HEK293T (cell line): Measurements from ENCODE around the gene KRT6B.
"Not testable (repeated sequence)": the region's sequence is repeated elsewhere in the genome, so short reads cannot be mapped to it uniquely, and the experiment has no call there.

ENCODE experiments used
- CTCF ChIA-PET: fragments of 350-600 bp; formaldehyde crosslinking; extraction: SDS; loops from one replicate; lab custom pipeline; 2021; ENCODE audit warnings: antibody characterized with exemption, inconsistent platforms; lab: Yijun Ruan, JAX
- POLR2A ChIA-PET: fragments of 350-600 bp; formaldehyde crosslinking; extraction: SDS; loops from one replicate; lab custom pipeline; 2020; ENCODE audit warnings: antibody characterized with exemption, inconsistent platforms; lab: Yijun Ruan, JAX
- DNase-seq: peaks from one replicate; pipeline ENCODE4 v3.0.0; 2012; ENCODE audit warnings: mixed read lengths; ENCODE audit errors: extremely low spot score
- ARNT ChIP-seq: fragments of 450-650 bp; IDR thresholded peaks from 2 replicates; pipeline ENCODE4 v1.6.1; 2017; ENCODE audit warnings: mild to moderate bottlenecking
- BHLHE40 ChIP-seq: fragments of 450-650 bp; IDR thresholded peaks from 2 replicates; pipeline ENCODE4 v1.6.1; 2016; ENCODE audit warnings: mild to moderate bottlenecking, moderate library complexity, borderline replicate concordance
- CTBP1 ChIP-seq: fragments of 450-650 bp; IDR thresholded peaks from 2 replicates; pipeline ENCODE4 v1.6.1; 2016; ENCODE audit warnings: borderline replicate concordance
- ELF4 ChIP-seq: fragments of 450-650 bp; IDR thresholded peaks from 2 replicates; pipeline ENCODE4 v1.6.1; 2017; ENCODE audit warnings: antibody characterized with exemption
- FOXA1 ChIP-seq: fragments of 450-650 bp; IDR thresholded peaks from 2 replicates; pipeline ENCODE4 v1.6.1; 2016; ENCODE audit warnings: mild to moderate bottlenecking
- FOXK2 ChIP-seq: fragments of 450-650 bp; IDR thresholded peaks from 2 replicates; pipeline ENCODE4 v1.6.1; 2016; ENCODE audit warnings: mild to moderate bottlenecking
- FOXM1 ChIP-seq: fragments of 450-650 bp; IDR thresholded peaks from 2 replicates; pipeline ENCODE4 v1.6.1; 2017; ENCODE audit warnings: mild to moderate bottlenecking, borderline replicate concordance
- HDGF ChIP-seq: fragments of 450-650 bp; IDR thresholded peaks from 2 replicates; pipeline ENCODE4 v1.6.1; 2017; ENCODE audit warnings: antibody characterized with exemption, borderline replicate concordance
- L3MBTL2 ChIP-seq: fragments of 450-650 bp; conservative IDR thresholded peaks from 2 replicates; pipeline ENCODE4 v1.6.1; 2016; ENCODE audit warnings: mild to moderate bottlenecking
- LEF1 ChIP-seq: fragments of 450-650 bp; IDR thresholded peaks from 2 replicates; pipeline ENCODE4 v1.6.1; 2017; ENCODE audit warnings: mild to moderate bottlenecking, borderline replicate concordance
- NFRKB ChIP-seq: fragments of 450-650 bp; IDR thresholded peaks from 2 replicates; pipeline ENCODE4 v1.6.1; 2016; ENCODE audit warnings: mild to moderate bottlenecking, moderate library complexity
- SP1 ChIP-seq: fragments of 450-650 bp; IDR thresholded peaks from 2 replicates; pipeline ENCODE4 v1.6.1; 2017
- SUZ12 ChIP-seq: fragments of 450-650 bp; IDR thresholded peaks from 2 replicates; pipeline ENCODE4 v1.6.1; 2016; ENCODE audit warnings: mild to moderate bottlenecking
- TARDBP ChIP-seq: fragments of 450-650 bp; IDR thresholded peaks from 2 replicates; pipeline ENCODE4 v1.6.1; 2016
- ZNF384 ChIP-seq: fragments of 450-650 bp; IDR thresholded peaks from 2 replicates; pipeline ENCODE4 v1.6.1; 2016
- TF ChIP-seq, protein P1 (sequence below): fragments of 450-650 bp; IDR thresholded peaks from 2 replicates; pipeline ENCODE4 v1.6.1; 2016

KRT6B gene

GRCh38 chr12:52461693-52462092 is 9.7 kb upstream of the KRT6B start:
- TF ChIP-seq L3MBTL2, result no peak
- no peak for TF ChIP-seq ZNF384
- TF ChIP-seq FOXK2, result no peak
- TF ChIP-seq LEF1, result no peak
- no peak for TF ChIP-seq SP1
- no peak for TF ChIP-seq NFRKB
- TF ChIP-seq, protein P1, sequence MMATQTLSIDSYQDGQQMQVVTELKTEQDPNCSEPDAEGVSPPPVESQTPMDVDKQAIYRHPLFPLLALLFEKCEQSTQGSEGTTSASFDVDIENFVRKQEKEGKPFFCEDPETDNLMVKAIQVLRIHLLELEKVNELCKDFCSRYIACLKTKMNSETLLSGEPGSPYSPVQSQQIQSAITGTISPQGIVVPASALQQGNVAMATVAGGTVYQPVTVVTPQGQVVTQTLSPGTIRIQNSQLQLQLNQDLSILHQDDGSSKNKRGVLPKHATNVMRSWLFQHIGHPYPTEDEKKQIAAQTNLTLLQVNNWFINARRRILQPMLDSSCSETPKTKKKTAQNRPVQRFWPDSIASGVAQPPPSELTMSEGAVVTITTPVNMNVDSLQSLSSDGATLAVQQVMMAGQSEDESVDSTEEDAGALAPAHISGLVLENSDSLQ, result no peak
- no peak for TF ChIP-seq CTBP1
- no peak for TF ChIP-seq ELF4
- no peak for TF ChIP-seq FOXA1
- TF ChIP-seq TARDBP, result no peak
- TF ChIP-seq FOXM1, result no peak
- no peak for TF ChIP-seq SUZ12
- no peak for TF ChIP-seq ARNT
- TF ChIP-seq HDGF, result no peak
- TF ChIP-seq BHLHE40, result no peak
- POLR2A ChIA-PET, result no interaction called here
- CTCF ChIA-PET, result no interaction called here
- DNase-seq, result no peak

- ChIA-PET CTCF (interaction anchor here (0.6 kb wide), 1 partner anchor 100 kb away, joined by 3 read pairs; no protein-coding TSS in a partner anchor), POLR2A (no interaction called here)
- DNase-seq, result no peak
- TF ChIP-seq HDGF (no peak), TARDBP (no peak), BHLHE40 (no peak), FOXK2 (no peak), SUZ12 (no peak), FOXM1 (no peak), CTBP1 (no peak), SP1 (no peak), ARNT (no peak), ELF4 (no peak), NFRKB (no peak), L3MBTL2 (no peak), ZNF384 (no peak), FOXA1 (no peak), LEF1 (no peak)
- TF ChIP-seq, protein P1, result no peak
Observed at GRCh38 chr12:52458861-52459260, 6.9 kb upstream of the KRT6B start.

DNA sequence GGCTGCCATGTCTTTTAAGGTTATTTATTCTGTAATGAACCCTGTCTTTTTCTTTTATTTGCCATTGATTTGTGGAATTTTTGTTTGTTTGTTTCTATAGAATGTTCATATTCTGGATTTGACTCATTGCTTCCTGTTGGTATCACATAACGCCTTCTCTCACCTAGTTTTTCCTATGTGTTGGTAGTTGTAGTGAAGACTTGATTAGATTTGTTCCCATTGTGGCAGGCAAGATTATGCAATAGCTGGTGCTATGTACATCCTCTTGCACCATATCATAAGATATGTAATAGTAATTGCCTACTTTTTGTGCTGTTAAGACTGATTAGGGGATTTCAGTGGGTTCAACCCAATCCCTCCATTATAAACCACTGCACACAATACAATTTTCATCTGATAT is 3.9 kb upstream of the KRT6B start:
- ChIA-PET CTCF (no interaction called here), POLR2A (no interaction called here)
- TF ChIP-seq LEF1 (no peak), SP1 (no peak), FOXK2 (no peak), NFRKB (no peak), BHLHE40 (no peak), ELF4 (no peak), TARDBP (no peak), ZNF384 (no peak), L3MBTL2 (no peak), FOXA1 (no peak), ARNT (no peak), CTBP1 (no peak), SUZ12 (no peak)
- TF ChIP-seq, protein P1, result no peak
- no peak for DNase-seq

DNA sequence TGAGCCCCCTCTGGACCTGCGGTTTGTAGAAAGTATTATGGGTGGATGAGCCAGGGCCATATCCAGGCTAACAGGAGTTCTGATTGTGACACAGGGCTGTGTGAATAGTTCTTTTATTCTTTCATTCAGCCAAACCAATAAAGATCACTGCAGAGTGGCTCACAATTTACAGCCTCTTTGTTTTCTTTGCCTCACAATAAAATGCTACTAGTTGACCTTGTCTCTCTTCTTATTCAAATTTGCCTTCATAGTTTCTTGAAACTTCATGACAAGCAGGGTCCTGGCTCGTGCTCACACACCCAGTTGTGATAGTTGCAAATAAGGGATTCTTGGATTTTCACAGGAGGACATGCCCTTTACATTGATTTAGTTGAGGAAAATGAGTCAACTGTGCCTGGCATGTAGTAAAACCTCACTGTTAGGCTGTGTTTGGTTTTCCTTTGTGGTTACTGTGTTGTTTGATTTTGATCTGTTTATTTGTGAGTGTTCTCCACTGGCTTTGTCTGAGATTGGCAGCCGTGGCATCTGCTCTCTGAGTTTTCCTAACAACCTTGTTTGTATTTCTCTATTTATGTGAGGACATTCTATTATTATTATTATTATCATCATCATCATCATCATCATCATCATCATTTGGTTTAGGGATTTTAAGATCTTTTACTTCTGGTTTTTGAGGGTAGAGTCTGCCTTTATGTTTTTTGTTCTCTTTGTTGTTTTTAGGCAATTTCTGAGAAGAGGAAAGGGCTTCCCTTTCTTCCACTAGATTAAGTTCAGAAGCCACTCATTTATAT is 2.7 kb upstream of the KRT6B start:
- ChIA-PET POLR2A (no interaction called here), CTCF (no interaction called here)
- DNase-seq, result no peak
- TF ChIP-seq NFRKB (no peak), CTBP1 (no peak), SUZ12 (no peak), ARNT (no peak), HDGF (no peak), SP1 (no peak), BHLHE40 (no peak), LEF1 (no peak), FOXK2 (no peak), FOXA1 (no peak), TARDBP (no peak), ELF4 (no peak), FOXM1 (no peak), ZNF384 (no peak), L3MBTL2 (no peak)
- TF ChIP-seq, protein P1, result no peak

- ChIA-PET CTCF (no interaction called here), POLR2A (no interaction called here)
- DNase-seq, result no peak
- TF ChIP-seq, protein P1, result no peak
- TF ChIP-seq BHLHE40 (no peak), SP1 (no peak), ZNF384 (no peak), LEF1 (no peak), FOXK2 (no peak), TARDBP (no peak), NFRKB (no peak), CTBP1 (no peak), ARNT (no peak), FOXM1 (no peak), SUZ12 (no peak), FOXA1 (no peak), ELF4 (no peak), HDGF (no peak), L3MBTL2 (no peak)
Observed at GRCh38 chr12:52448228-52448627, 3.7 kb downstream of the KRT6B start.

DNA sequence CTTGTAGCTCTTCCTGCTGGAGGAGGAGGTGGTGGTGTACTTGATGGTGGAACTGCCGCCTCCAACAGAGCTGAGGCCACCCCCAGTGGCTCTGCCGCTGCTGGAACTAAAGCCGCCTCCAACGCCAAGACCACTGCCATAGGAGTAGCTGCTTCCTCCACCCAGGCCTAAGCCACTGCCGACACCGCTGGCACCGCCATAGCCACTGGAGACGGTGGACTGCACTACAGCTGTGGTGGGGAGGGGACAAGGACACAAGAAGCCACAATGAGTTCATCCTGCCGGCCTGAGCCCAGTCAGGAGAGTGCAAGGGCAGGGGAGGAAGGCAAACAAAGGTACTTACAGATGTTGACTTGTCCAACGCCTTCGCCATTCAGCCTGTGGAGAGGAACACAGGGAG is 4.8 kb downstream of the KRT6B start:
- CTCF ChIA-PET, POLR2A ChIA-PET, DNase-seq: not testable (repeated sequence)
